Measurements from ENCODE around the gene CCBE1. TPM values are rescaled to one million over a fixed set of nuclear protein-coding genes. Genes with fewer than 3 reads are reported as not detected.

The CCBE1 gene
- total and polyA plus RNA-seq, 2 of the 4 experiments (the other 2 are of a cell fraction) = 64.8 to 148 TPM

DNA sequence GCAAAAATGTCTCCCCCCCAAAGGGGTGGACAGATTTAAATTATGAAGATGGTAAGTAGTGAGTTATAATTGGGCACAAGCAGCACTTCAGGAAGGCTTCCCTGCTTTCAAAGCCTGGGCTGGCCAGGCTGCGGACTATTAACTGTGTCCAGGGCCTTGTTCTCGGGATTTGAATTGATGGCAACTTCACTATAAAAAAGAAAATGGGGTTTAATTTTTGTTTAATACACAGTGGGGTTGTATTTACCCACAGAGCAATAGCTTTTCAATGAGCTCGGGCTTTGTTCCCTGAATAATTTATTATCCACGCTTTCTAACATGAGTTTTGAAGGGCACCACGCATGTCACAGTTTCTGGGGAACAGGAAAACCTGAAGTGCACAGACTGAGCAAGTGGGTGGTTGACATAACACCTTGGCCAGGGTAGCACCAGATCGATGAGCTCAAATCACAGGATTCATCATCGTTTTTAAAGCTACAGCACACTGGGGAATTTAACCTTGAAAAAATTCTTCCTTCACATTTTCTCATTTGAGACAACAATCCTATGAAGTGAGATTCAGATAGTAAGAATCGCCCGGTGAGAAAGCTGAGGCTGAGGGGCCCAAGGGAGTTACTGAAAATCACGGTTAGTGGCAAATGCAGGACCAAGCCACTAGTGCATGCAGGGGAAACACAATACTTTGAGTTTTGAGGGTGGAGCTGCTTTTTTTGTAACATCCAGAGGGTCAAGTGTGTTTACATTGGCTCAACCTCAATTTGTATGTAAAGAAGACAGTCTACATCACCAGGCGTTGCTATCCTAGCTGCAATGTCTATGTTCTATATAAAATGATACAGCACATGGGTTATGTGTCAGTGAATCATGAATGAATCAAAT, 309.3 kb downstream of the CCBE1 start:
- Histone ChIP-seq H3K27me3 (ENCODE audit: control insufficient read depth, insufficient read depth, low read length) (peaks cover 6% of the 10 kb centered on the region; the same call in 1 of the 2 replicates), H3K4me3 (ENCODE audit: insufficient read depth, low read depth, low read length) (no peak overlapping the region), H2BK120ac (ENCODE audit: low read depth, low read length) (no peak overlapping the region), H3K4ac (ENCODE audit: low read depth, low read length) (no peak overlapping the region), H3K18ac (ENCODE audit: low read depth, low read length) (no peak overlapping the region), H3K27ac (ENCODE audit: insufficient read depth, low read length) (no peak overlapping the region), H2AK9ac (replicated peaks; ENCODE audit: low read depth, low read length, poor library complexity) (no peak overlapping the region), H3K36me3 (ENCODE audit: control insufficient read depth, insufficient read depth, low read length) (no peaks in the 10 kb centered on the region), H3K23ac (ENCODE audit: low read depth, low read length) (no peak overlapping the region), H2BK5ac (ENCODE audit: low read depth, low read length, poor library complexity, severe bottlenecking) (no peak overlapping the region), H2AFZ (replicated peaks; ENCODE audit: low read length, poor library complexity) (no peak overlapping the region), H2BK20ac (ENCODE audit: low read depth, low read length) (no peak overlapping the region), H4K20me1 (ENCODE audit: insufficient read depth, low read length) (no peaks in the 10 kb centered on the region), H2BK15ac (ENCODE audit: low read depth, low read length) (no peak overlapping the region), H3K4me2 (ENCODE audit: low read depth, low read length) (no peak overlapping the region), H3K4me1 (ENCODE audit: control insufficient read depth, insufficient read depth, low read length) (no peaks in the 10 kb centered on the region; the same call in 1 of the 2 replicates), H4K5ac (ENCODE audit: low read depth, low read length) (no peak overlapping the region), H3K14ac (replicated peaks; ENCODE audit: low read depth, low read length) (no peak overlapping the region), H2AK5ac (ENCODE audit: low read depth, low read length) (no peak overlapping the region), H3K9me3 (ENCODE audit: control insufficient read depth, insufficient read depth, low read length) (no peaks in the 10 kb centered on the region), H3K9me1 (ENCODE audit: insufficient read depth, low read length) (no peaks in the 10 kb centered on the region), H4K91ac (ENCODE audit: insufficient read depth, low read depth, low read length) (no peak overlapping the region), H4K8ac (ENCODE audit: low read depth in 2 of 2, low read length in 2 of 2) (no peak overlapping the region), H3K56ac (ENCODE audit: extremely low read depth, insufficient read depth, low read length) (no peak overlapping the region), H3K79me1 (ENCODE audit: low read depth in 1 of 2, low read length in 2 of 2) (no peaks in the 10 kb centered on the region), H3K9ac (ENCODE audit: low read depth, low read length) (no peak overlapping the region)
- no peak for TF ChIP-seq RAD21 (IDR thresholded peaks at IDR 0.05; ENCODE audit: low read length)
- TF ChIP-seq BHLHE40 (IDR thresholded peaks at IDR 0.05; ENCODE audit: low read depth, low read length) = no peak
- TF ChIP-seq FOS (IDR thresholded peaks at IDR 0.05; ENCODE audit: low read depth, low read length) = no peak
- TF ChIP-seq SMC3 (IDR thresholded peaks at IDR 0.05; ENCODE audit: low read depth, low read length) = no peak
- no peak for TF ChIP-seq MAFK (IDR thresholded peaks at IDR 0.05; ENCODE audit: low read depth, low read length)
- TF ChIP-seq, protein P1, sequence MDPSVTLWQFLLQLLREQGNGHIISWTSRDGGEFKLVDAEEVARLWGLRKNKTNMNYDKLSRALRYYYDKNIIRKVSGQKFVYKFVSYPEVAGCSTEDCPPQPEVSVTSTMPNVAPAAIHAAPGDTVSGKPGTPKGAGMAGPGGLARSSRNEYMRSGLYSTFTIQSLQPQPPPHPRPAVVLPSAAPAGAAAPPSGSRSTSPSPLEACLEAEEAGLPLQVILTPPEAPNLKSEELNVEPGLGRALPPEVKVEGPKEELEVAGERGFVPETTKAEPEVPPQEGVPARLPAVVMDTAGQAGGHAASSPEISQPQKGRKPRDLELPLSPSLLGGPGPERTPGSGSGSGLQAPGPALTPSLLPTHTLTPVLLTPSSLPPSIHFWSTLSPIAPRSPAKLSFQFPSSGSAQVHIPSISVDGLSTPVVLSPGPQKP (IDR thresholded peaks at IDR 0.05; ENCODE audit: borderline replicate concordance, low read depth, low read length) = no peak
- TF ChIP-seq, protein P2, sequence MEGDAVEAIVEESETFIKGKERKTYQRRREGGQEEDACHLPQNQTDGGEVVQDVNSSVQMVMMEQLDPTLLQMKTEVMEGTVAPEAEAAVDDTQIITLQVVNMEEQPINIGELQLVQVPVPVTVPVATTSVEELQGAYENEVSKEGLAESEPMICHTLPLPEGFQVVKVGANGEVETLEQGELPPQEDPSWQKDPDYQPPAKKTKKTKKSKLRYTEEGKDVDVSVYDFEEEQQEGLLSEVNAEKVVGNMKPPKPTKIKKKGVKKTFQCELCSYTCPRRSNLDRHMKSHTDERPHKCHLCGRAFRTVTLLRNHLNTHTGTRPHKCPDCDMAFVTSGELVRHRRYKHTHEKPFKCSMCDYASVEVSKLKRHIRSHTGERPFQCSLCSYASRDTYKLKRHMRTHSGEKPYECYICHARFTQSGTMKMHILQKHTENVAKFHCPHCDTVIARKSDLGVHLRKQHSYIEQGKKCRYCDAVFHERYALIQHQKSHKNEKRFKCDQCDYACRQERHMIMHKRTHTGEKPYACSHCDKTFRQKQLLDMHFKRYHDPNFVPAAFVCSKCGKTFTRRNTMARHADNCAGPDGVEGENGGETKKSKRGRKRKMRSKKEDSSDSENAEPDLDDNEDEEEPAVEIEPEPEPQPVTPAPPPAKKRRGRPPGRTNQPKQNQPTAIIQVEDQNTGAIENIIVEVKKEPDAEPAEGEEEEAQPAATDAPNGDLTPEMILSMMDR (conservative IDR thresholded peaks at IDR 0.05; ENCODE audit: low read depth, low read length) = no peak
- TF ChIP-seq, protein P3, sequence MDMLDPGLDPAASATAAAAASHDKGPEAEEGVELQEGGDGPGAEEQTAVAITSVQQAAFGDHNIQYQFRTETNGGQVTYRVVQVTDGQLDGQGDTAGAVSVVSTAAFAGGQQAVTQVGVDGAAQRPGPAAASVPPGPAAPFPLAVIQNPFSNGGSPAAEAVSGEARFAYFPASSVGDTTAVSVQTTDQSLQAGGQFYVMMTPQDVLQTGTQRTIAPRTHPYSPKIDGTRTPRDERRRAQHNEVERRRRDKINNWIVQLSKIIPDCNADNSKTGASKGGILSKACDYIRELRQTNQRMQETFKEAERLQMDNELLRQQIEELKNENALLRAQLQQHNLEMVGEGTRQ (IDR thresholded peaks at IDR 0.05; ENCODE audit: low read depth, low read length) = no peak
- no peak for TF ChIP-seq RCOR1 (IDR thresholded peaks at IDR 0.05; ENCODE audit: insufficient replicate concordance, low read length)
- TF ChIP-seq MAZ (IDR thresholded peaks at IDR 0.05; ENCODE audit: borderline replicate concordance, low read depth, low read length) = no peak
- dilution Hi-C loops (cut with HindIII; ENCODE audit: low sequenced_read_pairs, unreplicated experiment) = no loop called here
- no peak for DNase-seq
- POLR2A ChIA-PET (ENCODE audit: unreplicated experiment) = no interaction called here
- intact Hi-C loops (cut with micrococcal nuclease) = no loop called here
- no TSS peak for BruUV-seq (replicated peaks)
- in situ Hi-C loops (cut with MboI; ENCODE audit: low sequenced_read_pairs) = no loop called here
- CTCF ChIA-PET = interaction anchor here (1.3 to 2.1 kb wide), 2 partner anchors 15 to 79 kb away, joined by 5 to 7 read pairs; no protein-coding TSS in a partner anchor
- 40% methylated on average over 1 of the region's 11 CpGs; no CpG with 5 or more reads in 1 of the 2 experiments for WGBS, 2 experiments (ENCODE audit: extremely low coverage in 2 of 2, insufficient read length in 1 of 2)
- ATAC-seq (ENCODE audit: low read depth) = no peak

All from IMR-90 (cell line).